ENCODE data around the gene HDAC1.

The HDAC1 gene

DNA sequence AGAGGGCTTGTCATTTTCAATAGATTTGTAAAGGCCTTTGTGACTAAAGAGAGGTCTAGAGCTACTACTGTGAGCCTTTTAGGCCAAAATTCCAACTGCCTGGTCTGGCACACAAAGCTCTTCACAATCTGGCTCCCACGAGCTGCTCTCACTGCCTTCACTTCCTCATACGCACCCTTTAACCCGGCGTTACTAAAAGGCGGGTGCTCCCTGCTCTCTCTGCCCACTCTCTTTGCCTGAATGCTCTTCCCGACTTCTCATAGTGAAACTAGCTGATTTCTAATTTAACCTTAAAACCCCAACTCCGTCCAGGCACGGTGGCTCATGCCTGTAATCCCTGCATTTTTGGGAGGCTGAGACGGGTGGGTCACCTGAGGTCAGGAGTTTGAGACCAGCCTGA is 88.2 kb downstream of the HDAC1 start:
- no peak for DNase-seq

Measured in AML-193 (cell line).